Activated CD8-positive, alpha-beta memory T cell treated with anti-CD3 and anti-CD28 coated beads for 36 hours (primary cell): ENCODE results near the gene PCED1B. TPM values are rescaled to one million over a fixed set of nuclear protein-coding genes. Genes with fewer than 3 reads are reported as not detected.
"Not testable (repeated sequence)": the region's sequence is repeated elsewhere in the genome, so short reads cannot be mapped to it uniquely, and the experiment has no call there.

ENCODE experiments used
- CTCF ChIA-PET: fragments of 350-600 bp; sonication (Branson Sonifier 250); formaldehyde crosslinking; loops from one replicate; lab custom pipeline; 2021; ENCODE audit warnings: antibody characterized with exemption; lab: Charles Lee
- POLR2A ChIA-PET: fragments of 350-600 bp; sonication (Branson Sonifier 250); formaldehyde crosslinking; loops from one replicate; lab custom pipeline; 2021; ENCODE audit warnings: antibody characterized with exemption; lab: Charles Lee
- total RNA-seq, 2 experiments: library from RNA; stranded (reverse); gene quantifications; one replicate each; pipeline ENCODE4 v1.2.3, GENCODE V29; 2021

PCED1B gene
- total RNA-seq, 2 experiments from 2014 or later = 79.8 to 86.5 TPM

DNA sequence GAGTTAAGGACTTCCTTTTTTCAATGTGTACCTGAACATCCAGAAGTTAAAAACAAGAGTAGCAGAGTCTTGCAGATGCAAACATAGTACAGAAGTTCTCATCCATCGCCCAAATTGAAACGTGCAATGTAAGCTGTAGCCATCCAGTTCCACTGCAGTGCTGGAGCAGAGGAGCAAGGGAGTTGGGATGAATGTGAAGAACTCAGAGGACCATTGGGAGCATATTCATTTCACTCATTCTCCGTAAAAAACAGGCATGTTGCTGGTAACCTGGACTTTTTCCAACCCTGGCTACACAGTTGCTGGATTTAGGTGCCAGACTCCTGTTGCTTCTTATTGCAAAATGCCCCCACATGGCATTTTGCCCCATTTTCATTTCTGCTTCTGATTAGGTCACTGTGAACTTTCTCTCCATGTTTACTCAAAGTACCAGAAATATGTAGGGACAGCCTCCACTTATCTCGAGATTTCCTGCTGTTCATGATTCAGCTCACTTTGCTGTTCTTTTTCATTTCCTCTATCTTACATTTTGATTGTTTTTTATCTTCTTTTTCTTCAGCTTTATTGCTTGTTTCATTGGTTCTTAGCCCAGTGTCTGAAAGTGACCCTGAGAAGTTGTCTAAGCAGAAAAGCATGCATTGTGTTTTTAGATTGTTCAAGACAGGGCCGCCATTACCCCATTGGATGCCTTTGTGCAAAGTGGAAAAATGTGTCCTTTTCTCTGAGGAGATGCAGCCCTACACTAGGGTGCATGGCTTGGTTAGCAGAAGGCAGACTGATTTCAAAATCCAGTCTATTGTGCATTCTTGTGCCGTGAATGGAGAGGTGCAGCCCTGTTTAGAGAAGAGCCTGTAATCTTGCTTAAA is 109.4 kb downstream of the PCED1B start:
- ChIA-PET CTCF (interaction anchor here (0.6 to 1.6 kb wide), 2 partner anchors 24 to 119 kb away, joined by 3 read pairs; no protein-coding TSS in a partner anchor), POLR2A (no interaction called here)

DNA sequence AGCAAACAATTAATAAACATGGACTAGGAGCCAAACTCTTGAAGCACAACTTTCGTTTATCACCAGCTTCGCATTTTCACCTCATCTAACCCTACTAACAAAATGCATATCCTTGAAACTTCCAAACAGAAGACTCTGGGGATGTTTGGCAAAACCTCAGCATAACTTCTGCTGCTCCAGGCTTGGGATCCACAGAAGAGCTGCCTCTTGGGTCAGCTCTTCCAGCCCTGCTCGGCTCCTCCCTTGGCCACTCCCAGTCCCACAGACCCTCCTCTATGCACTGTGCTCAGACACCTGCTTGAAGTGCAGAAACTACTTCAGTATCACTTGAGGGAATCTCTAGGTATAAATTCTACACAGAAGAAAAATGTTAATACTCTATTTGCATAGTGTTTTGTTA is 110.3 kb downstream of the PCED1B start:
- POLR2A ChIA-PET = interaction anchor here (0.6 kb wide), 1 partner anchor 104 kb away, joined by 3 read pairs; no protein-coding TSS in a partner anchor
- CTCF ChIA-PET = interaction anchor here (1.0 kb wide), 1 partner anchor 17 kb away, joined by 3 read pairs; no protein-coding TSS in a partner anchor

GRCh38 chr12:47190271-47190750 is 110.9 kb downstream of the PCED1B start:
- POLR2A ChIA-PET = interaction anchor here (0.6 kb wide), 1 partner anchor 105 kb away, joined by 3 read pairs; no protein-coding TSS in a partner anchor

DNA sequence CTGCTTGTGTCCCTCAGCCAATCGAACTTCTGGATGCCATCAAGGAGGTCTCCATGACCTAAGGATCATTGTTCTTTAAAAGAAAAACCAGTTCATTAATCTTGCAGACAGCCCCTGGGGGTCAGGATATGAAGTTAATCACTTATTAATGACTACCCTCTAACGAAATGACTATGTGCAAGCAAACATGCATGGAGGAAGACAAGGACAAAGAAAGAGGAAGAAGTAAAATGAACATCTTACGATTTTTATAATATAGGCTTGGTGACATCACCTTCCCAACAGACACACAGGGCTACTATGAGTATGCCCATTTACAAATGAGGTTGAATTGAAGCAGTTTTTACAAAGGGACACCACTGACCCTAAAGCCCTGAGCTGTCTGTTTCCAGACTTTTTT is 111.5 kb downstream of the PCED1B start:
- ChIA-PET POLR2A (no interaction called here), CTCF (interaction anchor here (0.6 to 1.0 kb wide), 2 partner anchors 16 to 1066 kb away, joined by 3 read pairs; no protein-coding TSS in a partner anchor)

More at GRCh38 chr12:47190271-47190750, 110.9 kb downstream of the PCED1B start:
- CTCF ChIA-PET = interaction anchor here (1.0 kb wide), 1 partner anchor 17 kb away, joined by 3 read pairs; no protein-coding TSS in a partner anchor

DNA sequence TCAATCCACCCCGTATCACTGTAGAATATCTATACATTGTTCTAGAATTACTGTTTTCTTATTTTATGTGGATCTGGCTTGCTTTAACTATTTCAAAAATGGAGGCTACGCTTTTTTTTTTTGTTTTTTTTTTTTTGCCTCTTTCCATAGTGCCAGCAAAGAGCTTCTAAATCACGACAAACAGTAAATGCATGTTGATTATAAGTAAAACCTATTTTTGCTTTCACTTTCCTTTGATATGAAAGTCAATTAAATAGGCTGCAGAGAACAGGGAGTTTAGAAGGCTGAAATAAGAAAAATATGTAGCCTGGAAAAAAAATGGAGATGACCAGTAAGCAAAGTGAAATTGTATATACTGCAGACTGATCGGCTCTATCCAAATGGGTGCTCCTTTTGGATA is 112.6 kb downstream of the PCED1B start:
- CTCF ChIA-PET = interaction anchor here (0.6 to 1.1 kb wide), 4 partner anchors 19 to 856 kb away, joined by 3 to 4 read pairs (median 3); no protein-coding TSS in a partner anchor
- POLR2A ChIA-PET = interaction anchor here (0.8 to 1.6 kb wide), 3 partner anchors 15 to 26 kb away, joined by 3 to 4 read pairs (median 4); no protein-coding TSS in a partner anchor

DNA sequence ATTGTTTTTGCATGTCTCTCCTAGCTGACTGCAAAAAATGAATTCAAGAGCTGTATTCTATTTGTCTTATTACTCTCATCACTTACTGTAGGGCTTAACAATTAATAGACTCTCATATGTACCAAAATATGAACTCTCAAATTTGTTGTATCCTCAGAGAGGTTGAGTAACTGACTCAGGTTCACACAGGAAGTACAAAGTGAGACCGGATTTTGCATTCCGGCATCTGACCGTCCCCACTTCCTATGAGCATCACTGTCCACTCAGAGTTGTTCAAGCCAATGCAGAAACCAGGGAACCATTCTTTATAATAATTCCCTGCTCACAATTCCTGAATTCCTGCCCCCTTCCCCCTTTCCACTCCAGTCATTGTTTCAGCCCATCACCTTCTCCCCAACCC is 113.6 kb downstream of the PCED1B start:
- POLR2A ChIA-PET = interaction anchor here (0.8 to 1.6 kb wide), 3 partner anchors 14 to 25 kb away, joined by 3 to 4 read pairs (median 4); no protein-coding TSS in a partner anchor
- CTCF ChIA-PET = interaction anchor here (1.1 to 1.8 kb wide), 2 partner anchors 18 to 113 kb away, joined by 3 to 7 read pairs; partner anchors contain the start of genes AMIGO2 and PCED1B

- ChIA-PET POLR2A (interaction anchor here (0.8 kb wide), 1 partner anchor 21 kb away, joined by 3 read pairs; no protein-coding TSS in a partner anchor), CTCF (interaction anchor here (0.6 to 1.8 kb wide), 2 partner anchors 115 to 158 kb away, joined by 3 to 7 read pairs; partner anchors contain the start of genes AMIGO2 and PCED1B)
These were observed 115.1 kb downstream of the PCED1B start for GRCh38 chr12:47194501-47194900.

DNA sequence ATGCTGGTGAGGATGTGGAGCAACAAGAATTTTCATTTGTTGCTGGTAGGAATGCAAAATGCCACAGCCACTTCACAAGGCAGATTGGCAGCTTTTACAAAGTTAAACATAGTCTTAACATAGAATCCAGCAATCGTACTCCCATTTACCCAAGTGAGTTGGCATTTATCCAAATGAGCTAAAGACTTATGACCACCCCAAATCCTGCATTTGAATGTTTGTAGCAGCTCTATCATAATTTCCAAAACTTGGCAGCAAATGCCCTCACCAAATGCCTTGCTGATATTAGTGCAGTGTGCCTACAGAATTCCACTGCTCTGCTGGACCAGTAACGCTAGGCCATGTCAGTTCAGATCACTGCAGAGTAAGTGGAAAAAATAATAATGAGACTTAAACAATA is 121.0 kb downstream of the PCED1B start:
- CTCF ChIA-PET = no interaction called here
- POLR2A ChIA-PET = interaction anchor here (0.6 kb wide), 1 partner anchor 20 kb away, joined by 4 read pairs; no protein-coding TSS in a partner anchor

- CTCF ChIA-PET = not testable (repeated sequence)
- POLR2A ChIA-PET = interaction anchor here (0.6 to 0.7 kb wide), 2 partner anchors 13 to 55 kb away, joined by 3 to 6 read pairs; no protein-coding TSS in a partner anchor
These were observed 121.8 kb downstream of the PCED1B start for GRCh38 chr12:47201190-47201589.

GRCh38 chr12:47202176-47202575 is 122.8 kb downstream of the PCED1B start:
- ChIA-PET POLR2A (no interaction called here), CTCF (interaction anchor here (0.7 kb wide), 2 partner anchors 19 to 1600 kb away, joined by 3 to 4 read pairs; no protein-coding TSS in a partner anchor)

DNA sequence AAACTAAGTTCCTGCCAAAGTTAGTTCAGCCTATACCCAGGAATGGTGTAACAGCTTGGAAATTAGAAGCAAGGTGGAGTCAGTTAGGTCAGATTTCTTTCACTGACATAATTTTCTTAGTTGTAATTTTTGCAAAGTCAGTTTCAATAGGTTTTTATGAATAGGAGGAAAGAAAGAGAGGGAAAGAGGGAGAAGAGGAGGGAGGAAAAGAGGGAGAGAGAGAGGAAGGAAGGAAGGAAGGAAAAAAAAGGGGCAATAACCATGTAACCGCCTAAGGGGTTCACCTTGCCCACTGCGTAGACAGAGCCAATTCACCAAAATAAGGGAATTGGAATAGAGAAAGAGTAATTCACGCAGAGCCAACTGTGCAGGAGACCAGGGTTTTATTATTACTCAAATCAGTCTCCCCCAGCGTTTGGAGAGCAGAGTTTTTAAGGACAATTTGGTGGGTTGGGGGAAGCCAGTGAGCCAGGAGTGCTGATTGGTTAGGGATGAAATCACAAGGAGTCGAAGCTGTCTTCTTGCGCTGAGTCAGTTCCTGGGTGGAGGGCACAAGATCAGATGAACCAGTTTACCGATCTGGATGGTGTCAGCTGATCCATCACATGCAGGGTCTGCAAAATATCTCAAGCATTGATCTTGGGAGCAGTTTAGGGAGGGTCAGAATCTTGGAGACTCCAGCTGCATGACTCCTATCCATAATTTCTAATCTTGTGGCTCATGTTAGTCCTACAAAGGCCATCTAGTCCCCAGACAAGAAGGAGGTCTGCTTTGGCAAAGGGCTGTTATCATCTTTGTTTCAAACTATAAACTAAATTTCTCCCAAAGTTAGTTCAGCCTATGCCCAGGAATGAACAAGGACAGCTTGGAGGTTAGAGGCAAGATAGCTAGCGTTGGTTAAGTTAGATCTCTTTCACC is 126.4 kb downstream of the PCED1B start:
- CTCF ChIA-PET = interaction anchor here (2.5 kb wide), 1 partner anchor 12 kb away, joined by 8 read pairs; no protein-coding TSS in a partner anchor
- POLR2A ChIA-PET = interaction anchor here (0.6 to 2.8 kb wide), 4 partner anchors 13 to 193 kb away, joined by 3 to 25 read pairs (median 3); no protein-coding TSS in a partner anchor

- CTCF ChIA-PET = interaction anchor here (0.7 to 2.5 kb wide), 7 partner anchors 11 to 191 kb away, joined by 3 to 11 read pairs (median 4); partner anchors contain the start of genes AMIGO2 and PCED1B
These were observed 127.3 kb downstream of the PCED1B start for GRCh38 chr12:47206450-47207339.

GRCh38 chr12:47207340-47207717 is 127.9 kb downstream of the PCED1B start:
- ChIA-PET POLR2A (interaction anchor here (0.7 to 2.8 kb wide), 9 partner anchors 9 to 149 kb away, joined by 3 to 25 read pairs (median 4); partner anchors contain the start of genes AMIGO2 and PCED1B), CTCF (interaction anchor here (0.6 to 2.5 kb wide), 9 partner anchors 11 to 190 kb away, joined by 3 to 11 read pairs (median 3); partner anchors contain the start of genes AMIGO2 and PCED1B)

More at GRCh38 chr12:47206450-47207339, 127.3 kb downstream of the PCED1B start:
- POLR2A ChIA-PET = interaction anchor here (0.6 to 2.8 kb wide), 9 partner anchors 10 to 192 kb away, joined by 3 to 25 read pairs (median 4); partner anchors contain the start of genes AMIGO2 and PCED1B

DNA sequence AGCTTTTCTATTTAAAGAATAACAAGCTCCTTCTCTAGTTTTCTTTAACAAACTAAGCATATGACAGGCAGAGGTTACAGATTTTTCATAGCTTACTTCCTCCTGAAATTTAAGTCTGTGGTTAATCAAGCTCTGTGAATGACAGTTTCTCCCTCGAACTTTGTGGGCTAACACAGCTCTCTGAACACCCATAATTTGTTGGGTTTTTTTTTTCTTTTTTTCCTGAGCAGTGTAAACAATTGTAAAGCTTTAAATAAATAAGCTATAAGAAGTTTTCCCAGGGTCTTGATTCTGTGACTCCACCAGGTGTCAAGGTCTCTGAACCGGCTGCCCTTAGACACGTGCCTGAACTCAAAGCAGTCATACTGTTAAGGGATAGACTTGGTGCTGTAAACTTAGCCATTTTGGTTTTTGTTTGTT is 128.4 kb downstream of the PCED1B start:
- ChIA-PET CTCF (interaction anchor here (0.6 to 2.5 kb wide), 7 partner anchors 10 to 190 kb away, joined by 3 to 11 read pairs (median 4); partner anchors contain the start of genes AMIGO2 and PCED1B), POLR2A (interaction anchor here (0.7 to 2.8 kb wide), 9 partner anchors 8 to 149 kb away, joined by 3 to 25 read pairs (median 4); partner anchors contain the start of genes AMIGO2 and PCED1B)

DNA sequence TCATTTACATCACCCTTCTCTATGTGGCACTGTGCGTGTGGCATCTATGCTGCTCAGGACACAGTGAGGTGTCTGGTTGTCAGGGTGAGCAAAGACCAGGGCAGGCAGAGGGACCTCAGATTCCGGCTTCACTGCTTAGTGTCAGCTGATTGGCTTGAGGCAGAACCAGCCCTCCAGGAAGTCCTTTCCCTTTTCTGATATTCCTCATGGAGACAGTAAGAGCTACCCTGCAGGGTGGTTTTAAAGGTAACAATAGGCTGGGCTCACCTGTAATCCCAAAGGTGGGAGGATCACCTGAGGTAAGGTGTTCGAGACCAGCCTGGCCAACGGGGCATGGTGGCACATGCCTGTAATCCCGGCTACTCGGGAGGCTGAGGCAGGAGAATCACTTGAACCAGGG is 129.6 kb downstream of the PCED1B start:
- ChIA-PET POLR2A (interaction anchor here (1.6 to 2.1 kb wide), 3 partner anchors 9 to 98 kb away, joined by 4 to 12 read pairs (median 7); no protein-coding TSS in a partner anchor), CTCF (no interaction called here)

GRCh38 chr12:47210776-47211175 is 131.4 kb downstream of the PCED1B start:
- ChIA-PET POLR2A (interaction anchor here (0.6 to 1.4 kb wide), 8 partner anchors 8 to 1469 kb away, joined by 3 to 6 read pairs (median 4); partner anchors contain the start of gene SLC38A1), CTCF (interaction anchor here (1.2 kb wide), 1 partner anchor 18 kb away, joined by 3 read pairs; no protein-coding TSS in a partner anchor)
